HEK293 (cell line): ENCODE results near the gene METTL21A.

Experiments used
- GLIS1 ChIP-seq: fragments of 450-650 bp; formaldehyde crosslinking; IDR thresholded peaks from 2 replicates; pipeline ENCODE4 v1.5.1; 2016; ENCODE audit warnings: missing biosample characterization, missing genetic modification characterization
- HOXA7 ChIP-seq: sonication (generic); formaldehyde crosslinking; IDR thresholded peaks from 2 replicates; pipeline ENCODE4 v1.8.1; 2022; ENCODE audit warnings: missing genetic modification reagents, borderline replicate concordance
- OSR2 ChIP-seq: fragments of 450-650 bp; formaldehyde crosslinking; IDR thresholded peaks from 2 replicates; pipeline ENCODE4 v1.5.1; 2016; ENCODE audit warnings: missing biosample characterization, missing genetic modification characterization
- SCRT1 ChIP-seq: fragments of 450-650 bp; formaldehyde crosslinking; IDR thresholded peaks from 2 replicates; pipeline ENCODE4 v1.5.1; 2016; ENCODE audit warnings: missing biosample characterization, missing genetic modification characterization, borderline replicate concordance
- ZBTB7A ChIP-seq: fragments of 450-650 bp; formaldehyde crosslinking; IDR thresholded peaks from 2 replicates; pipeline ENCODE4 v1.5.1; 2016; ENCODE audit warnings: low read depth, missing biosample characterization, missing genetic modification characterization
- ZFP3 ChIP-seq: fragments of 450-650 bp; formaldehyde crosslinking; IDR thresholded peaks from 2 replicates; pipeline ENCODE4 v1.5.1; 2016; ENCODE audit warnings: low read depth, missing biosample characterization, missing genetic modification characterization
- ZFP41 ChIP-seq: fragments of 450-650 bp; formaldehyde crosslinking; IDR thresholded peaks from 2 replicates; pipeline ENCODE4 v1.5.1; 2016; ENCODE audit warnings: missing biosample characterization, missing genetic modification characterization, borderline replicate concordance
- ZFP69B ChIP-seq: fragments of 450-650 bp; formaldehyde crosslinking; IDR thresholded peaks from 2 replicates; pipeline ENCODE4 v1.5.1; 2016; ENCODE audit warnings: missing biosample characterization, missing genetic modification characterization
- ZIC2 ChIP-seq: fragments of 450-650 bp; formaldehyde crosslinking; IDR thresholded peaks from 2 replicates; pipeline ENCODE4 v1.5.1; 2016; ENCODE audit warnings: missing biosample characterization, missing genetic modification characterization
- ZNF24 ChIP-seq: fragments of 450-650 bp; formaldehyde crosslinking; IDR thresholded peaks from 2 replicates; pipeline ENCODE4 v1.5.1; 2016; ENCODE audit warnings: missing biosample characterization, missing genetic modification characterization
- ZNF274 ChIP-seq, 2 experiments: fragments of 200-500 bp in 1 of 2; fragments of 450-650 bp in 1 of 2; sonication (Bioruptor generic) in 1 of 2; formaldehyde crosslinking in 1 of 2; IDR thresholded peaks; 2 replicates each; pipeline versions ENCODE4 v1.5.1 to v1.6.1; 2014 to 2016; ENCODE audit warnings: borderline replicate concordance in 1 of 2, inconsistent platforms in 1 of 2, low read length in 1 of 2, missing biosample characterization in 1 of 2, missing genetic modification characterization in 1 of 2
- ZNF530 ChIP-seq: fragments of 450-650 bp; formaldehyde crosslinking; IDR thresholded peaks from 2 replicates; pipeline ENCODE4 v1.5.1; 2016; ENCODE audit warnings: low read depth, missing biosample characterization, missing genetic modification characterization
- ZNF561 ChIP-seq: fragments of 450-650 bp; IDR thresholded peaks from 2 replicates; pipeline ENCODE4 v1.5.1; 2018; ENCODE audit warnings: missing biosample characterization, missing genetic modification characterization, borderline replicate concordance
- ZNF596 ChIP-seq: fragments of 450-650 bp; IDR thresholded peaks from 2 replicates; pipeline ENCODE4 v1.5.0; 2018; ENCODE audit warnings: missing biosample characterization, mild to moderate bottlenecking, missing genetic modification characterization, moderate library complexity
- ZNF600 ChIP-seq: fragments of 450-650 bp; formaldehyde crosslinking; IDR thresholded peaks from 2 replicates; pipeline ENCODE4 v1.5.1; 2016; ENCODE audit warnings: missing biosample characterization, missing genetic modification characterization
- ZNF677 ChIP-seq: fragments of 450-650 bp; IDR thresholded peaks from 2 replicates; pipeline ENCODE4 v1.5.0; 2018; ENCODE audit warnings: missing biosample characterization, mild to moderate bottlenecking, missing genetic modification characterization, moderate library complexity
- TF ChIP-seq, protein P1 (sequence below): fragments of 450-650 bp; formaldehyde crosslinking; IDR thresholded peaks from 2 replicates; pipeline ENCODE4 v1.5.1; 2016; ENCODE audit warnings: missing biosample characterization, missing genetic modification characterization
- TF ChIP-seq, protein P2 (sequence below): fragments of 450-650 bp; formaldehyde crosslinking; IDR thresholded peaks from 2 replicates; pipeline ENCODE4 v1.5.1; 2016; ENCODE audit warnings: missing biosample characterization, missing genetic modification characterization
- TF ChIP-seq, protein P3 (sequence below): fragments of 450-650 bp; formaldehyde crosslinking; IDR thresholded peaks from 2 replicates; pipeline ENCODE4 v1.5.1; 2016; ENCODE audit warnings: missing biosample characterization, missing genetic modification characterization
- TF ChIP-seq, protein P4 (sequence below): fragments of 450-650 bp; formaldehyde crosslinking; IDR thresholded peaks from 2 replicates; pipeline ENCODE4 v1.5.1; 2016; ENCODE audit warnings: missing biosample characterization, missing genetic modification characterization
- TF ChIP-seq, protein P5 (sequence below): fragments of 450-650 bp; formaldehyde crosslinking; IDR thresholded peaks from 2 replicates; pipeline ENCODE4 v1.5.1; 2016; ENCODE audit warnings: missing biosample characterization, missing genetic modification characterization, borderline replicate concordance
- TF ChIP-seq, protein P6 (sequence below): fragments of 450-650 bp; formaldehyde crosslinking; IDR thresholded peaks from 2 replicates; pipeline ENCODE4 v1.5.1; 2016; ENCODE audit warnings: missing biosample characterization, missing genetic modification characterization

METTL21A gene

DNA sequence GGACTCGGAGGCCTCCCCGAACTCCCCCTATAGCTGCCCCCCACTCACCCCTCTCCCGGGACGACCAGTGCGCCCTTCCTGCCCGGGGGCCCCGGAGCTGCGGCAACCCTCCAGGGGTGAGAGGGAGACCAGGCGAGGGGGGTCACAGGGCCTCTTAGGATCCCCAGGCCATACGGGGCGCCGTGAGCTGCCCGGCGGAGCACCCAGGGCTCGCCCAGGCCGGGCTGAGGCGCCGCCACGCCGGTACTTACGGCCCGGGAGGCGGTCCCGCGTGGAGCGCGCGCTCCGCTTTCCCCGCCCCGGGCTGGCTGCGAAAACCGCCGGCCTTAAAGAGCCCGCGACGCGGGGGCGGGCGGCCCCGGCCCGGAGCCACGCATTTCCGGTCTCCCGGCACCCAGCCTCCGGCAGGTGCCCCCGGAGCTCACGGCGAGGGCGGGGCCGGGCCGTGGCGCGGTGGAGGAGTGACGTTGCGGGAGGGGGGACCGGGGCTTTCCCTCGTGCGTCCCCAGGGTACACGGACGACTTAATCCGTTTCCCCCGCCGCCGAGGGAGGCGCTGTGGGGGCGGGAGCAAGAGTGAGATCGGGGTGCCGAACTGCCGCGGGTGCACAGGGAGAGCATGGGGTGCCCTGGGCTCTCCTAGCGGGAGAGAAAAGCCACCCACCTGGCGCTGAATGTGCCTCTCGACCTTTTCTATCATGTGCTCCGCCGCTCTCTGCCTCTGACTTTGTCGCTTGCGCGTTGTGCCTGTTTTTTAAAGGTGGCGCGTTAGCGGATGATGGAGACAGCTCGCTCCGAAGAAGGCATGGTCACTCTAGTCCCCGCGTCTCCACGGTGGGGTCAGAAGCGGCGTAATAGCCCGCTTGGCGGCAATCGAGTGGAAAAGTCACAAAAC lies at the start of gene METTL21A (continued):
- TF ChIP-seq, protein P1, sequence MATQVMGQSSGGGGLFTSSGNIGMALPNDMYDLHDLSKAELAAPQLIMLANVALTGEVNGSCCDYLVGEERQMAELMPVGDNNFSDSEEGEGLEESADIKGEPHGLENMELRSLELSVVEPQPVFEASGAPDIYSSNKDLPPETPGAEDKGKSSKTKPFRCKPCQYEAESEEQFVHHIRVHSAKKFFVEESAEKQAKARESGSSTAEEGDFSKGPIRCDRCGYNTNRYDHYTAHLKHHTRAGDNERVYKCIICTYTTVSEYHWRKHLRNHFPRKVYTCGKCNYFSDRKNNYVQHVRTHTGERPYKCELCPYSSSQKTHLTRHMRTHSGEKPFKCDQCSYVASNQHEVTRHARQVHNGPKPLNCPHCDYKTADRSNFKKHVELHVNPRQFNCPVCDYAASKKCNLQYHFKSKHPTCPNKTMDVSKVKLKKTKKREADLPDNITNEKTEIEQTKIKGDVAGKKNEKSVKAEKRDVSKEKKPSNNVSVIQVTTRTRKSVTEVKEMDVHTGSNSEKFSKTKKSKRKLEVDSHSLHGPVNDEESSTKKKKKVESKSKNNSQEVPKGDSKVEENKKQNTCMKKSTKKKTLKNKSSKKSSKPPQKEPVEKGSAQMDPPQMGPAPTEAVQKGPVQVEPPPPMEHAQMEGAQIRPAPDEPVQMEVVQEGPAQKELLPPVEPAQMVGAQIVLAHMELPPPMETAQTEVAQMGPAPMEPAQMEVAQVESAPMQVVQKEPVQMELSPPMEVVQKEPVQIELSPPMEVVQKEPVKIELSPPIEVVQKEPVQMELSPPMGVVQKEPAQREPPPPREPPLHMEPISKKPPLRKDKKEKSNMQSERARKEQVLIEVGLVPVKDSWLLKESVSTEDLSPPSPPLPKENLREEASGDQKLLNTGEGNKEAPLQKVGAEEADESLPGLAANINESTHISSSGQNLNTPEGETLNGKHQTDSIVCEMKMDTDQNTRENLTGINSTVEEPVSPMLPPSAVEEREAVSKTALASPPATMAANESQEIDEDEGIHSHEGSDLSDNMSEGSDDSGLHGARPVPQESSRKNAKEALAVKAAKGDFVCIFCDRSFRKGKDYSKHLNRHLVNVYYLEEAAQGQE, result 0 out of 2 replicates have a peak, but pooled peaks have one; percentile 14
- TF ChIP-seq HOXA7 (CRISPR knock-in tag) (no peak), GLIS1 (tag by site-specific recombination) (peak; percentile 86), OSR2 (tag by site-specific recombination) (no peak), ZNF561 (tag by site-specific recombination) (peak; percentile 30; the same call in 1 of the 2 replicates), ZNF274 (IDR thresholded peaks at IDR 0.05; ENCODE audit: low read length) (no peak), ZNF274 (tag by site-specific recombination; IDR thresholded peaks at IDR 0.05; ENCODE audit: borderline replicate concordance) (no peak), ZNF24 (tag by site-specific recombination) (peak; percentile 36; the same call in 1 of the 2 replicates), SCRT1 (tag by site-specific recombination) (no peak), ZNF596 (tag by site-specific recombination) (no peak), ZNF600 (tag by site-specific recombination) (no peak), ZFP3 (tag by site-specific recombination) (no peak), ZFP69B (no peak), ZNF530 (tag by site-specific recombination) (no peak), ZNF677 (tag by site-specific recombination) (peak; percentile 81), ZBTB7A (no peak), ZFP41 (no peak), ZIC2 (peak; percentile 58)
- TF ChIP-seq, protein P2, sequence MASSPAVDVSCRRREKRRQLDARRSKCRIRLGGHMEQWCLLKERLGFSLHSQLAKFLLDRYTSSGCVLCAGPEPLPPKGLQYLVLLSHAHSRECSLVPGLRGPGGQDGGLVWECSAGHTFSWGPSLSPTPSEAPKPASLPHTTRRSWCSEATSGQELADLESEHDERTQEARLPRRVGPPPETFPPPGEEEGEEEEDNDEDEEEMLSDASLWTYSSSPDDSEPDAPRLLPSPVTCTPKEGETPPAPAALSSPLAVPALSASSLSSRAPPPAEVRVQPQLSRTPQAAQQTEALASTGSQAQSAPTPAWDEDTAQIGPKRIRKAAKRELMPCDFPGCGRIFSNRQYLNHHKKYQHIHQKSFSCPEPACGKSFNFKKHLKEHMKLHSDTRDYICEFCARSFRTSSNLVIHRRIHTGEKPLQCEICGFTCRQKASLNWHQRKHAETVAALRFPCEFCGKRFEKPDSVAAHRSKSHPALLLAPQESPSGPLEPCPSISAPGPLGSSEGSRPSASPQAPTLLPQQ, result peak; percentile 69; the same call in 1 of the 2 replicates
- TF ChIP-seq, protein P3, sequence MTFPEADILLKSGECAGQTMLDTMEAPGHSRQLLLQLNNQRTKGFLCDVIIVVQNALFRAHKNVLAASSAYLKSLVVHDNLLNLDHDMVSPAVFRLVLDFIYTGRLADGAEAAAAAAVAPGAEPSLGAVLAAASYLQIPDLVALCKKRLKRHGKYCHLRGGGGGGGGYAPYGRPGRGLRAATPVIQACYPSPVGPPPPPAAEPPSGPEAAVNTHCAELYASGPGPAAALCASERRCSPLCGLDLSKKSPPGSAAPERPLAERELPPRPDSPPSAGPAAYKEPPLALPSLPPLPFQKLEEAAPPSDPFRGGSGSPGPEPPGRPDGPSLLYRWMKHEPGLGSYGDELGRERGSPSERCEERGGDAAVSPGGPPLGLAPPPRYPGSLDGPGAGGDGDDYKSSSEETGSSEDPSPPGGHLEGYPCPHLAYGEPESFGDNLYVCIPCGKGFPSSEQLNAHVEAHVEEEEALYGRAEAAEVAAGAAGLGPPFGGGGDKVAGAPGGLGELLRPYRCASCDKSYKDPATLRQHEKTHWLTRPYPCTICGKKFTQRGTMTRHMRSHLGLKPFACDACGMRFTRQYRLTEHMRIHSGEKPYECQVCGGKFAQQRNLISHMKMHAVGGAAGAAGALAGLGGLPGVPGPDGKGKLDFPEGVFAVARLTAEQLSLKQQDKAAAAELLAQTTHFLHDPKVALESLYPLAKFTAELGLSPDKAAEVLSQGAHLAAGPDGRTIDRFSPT (tag by site-specific recombination), result 0 out of 2 replicates have a peak, but pooled peaks have one; percentile 25
- TF ChIP-seq, protein P4, sequence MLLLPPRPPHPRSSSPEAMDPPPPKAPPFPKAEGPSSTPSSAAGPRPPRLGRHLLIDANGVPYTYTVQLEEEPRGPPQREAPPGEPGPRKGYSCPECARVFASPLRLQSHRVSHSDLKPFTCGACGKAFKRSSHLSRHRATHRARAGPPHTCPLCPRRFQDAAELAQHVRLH (tag by site-specific recombination), result no peak
- TF ChIP-seq, protein P5, sequence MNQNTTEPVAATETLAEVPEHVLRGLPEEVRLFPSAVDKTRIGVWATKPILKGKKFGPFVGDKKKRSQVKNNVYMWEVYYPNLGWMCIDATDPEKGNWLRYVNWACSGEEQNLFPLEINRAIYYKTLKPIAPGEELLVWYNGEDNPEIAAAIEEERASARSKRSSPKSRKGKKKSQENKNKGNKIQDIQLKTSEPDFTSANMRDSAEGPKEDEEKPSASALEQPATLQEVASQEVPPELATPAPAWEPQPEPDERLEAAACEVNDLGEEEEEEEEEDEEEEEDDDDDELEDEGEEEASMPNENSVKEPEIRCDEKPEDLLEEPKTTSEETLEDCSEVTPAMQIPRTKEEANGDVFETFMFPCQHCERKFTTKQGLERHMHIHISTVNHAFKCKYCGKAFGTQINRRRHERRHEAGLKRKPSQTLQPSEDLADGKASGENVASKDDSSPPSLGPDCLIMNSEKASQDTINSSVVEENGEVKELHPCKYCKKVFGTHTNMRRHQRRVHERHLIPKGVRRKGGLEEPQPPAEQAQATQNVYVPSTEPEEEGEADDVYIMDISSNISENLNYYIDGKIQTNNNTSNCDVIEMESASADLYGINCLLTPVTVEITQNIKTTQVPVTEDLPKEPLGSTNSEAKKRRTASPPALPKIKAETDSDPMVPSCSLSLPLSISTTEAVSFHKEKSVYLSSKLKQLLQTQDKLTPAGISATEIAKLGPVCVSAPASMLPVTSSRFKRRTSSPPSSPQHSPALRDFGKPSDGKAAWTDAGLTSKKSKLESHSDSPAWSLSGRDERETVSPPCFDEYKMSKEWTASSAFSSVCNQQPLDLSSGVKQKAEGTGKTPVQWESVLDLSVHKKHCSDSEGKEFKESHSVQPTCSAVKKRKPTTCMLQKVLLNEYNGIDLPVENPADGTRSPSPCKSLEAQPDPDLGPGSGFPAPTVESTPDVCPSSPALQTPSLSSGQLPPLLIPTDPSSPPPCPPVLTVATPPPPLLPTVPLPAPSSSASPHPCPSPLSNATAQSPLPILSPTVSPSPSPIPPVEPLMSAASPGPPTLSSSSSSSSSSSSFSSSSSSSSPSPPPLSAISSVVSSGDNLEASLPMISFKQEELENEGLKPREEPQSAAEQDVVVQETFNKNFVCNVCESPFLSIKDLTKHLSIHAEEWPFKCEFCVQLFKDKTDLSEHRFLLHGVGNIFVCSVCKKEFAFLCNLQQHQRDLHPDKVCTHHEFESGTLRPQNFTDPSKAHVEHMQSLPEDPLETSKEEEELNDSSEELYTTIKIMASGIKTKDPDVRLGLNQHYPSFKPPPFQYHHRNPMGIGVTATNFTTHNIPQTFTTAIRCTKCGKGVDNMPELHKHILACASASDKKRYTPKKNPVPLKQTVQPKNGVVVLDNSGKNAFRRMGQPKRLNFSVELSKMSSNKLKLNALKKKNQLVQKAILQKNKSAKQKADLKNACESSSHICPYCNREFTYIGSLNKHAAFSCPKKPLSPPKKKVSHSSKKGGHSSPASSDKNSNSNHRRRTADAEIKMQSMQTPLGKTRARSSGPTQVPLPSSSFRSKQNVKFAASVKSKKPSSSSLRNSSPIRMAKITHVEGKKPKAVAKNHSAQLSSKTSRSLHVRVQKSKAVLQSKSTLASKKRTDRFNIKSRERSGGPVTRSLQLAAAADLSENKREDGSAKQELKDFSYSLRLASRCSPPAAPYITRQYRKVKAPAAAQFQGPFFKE (tag by site-specific recombination), result no peak
- TF ChIP-seq, protein P6, sequence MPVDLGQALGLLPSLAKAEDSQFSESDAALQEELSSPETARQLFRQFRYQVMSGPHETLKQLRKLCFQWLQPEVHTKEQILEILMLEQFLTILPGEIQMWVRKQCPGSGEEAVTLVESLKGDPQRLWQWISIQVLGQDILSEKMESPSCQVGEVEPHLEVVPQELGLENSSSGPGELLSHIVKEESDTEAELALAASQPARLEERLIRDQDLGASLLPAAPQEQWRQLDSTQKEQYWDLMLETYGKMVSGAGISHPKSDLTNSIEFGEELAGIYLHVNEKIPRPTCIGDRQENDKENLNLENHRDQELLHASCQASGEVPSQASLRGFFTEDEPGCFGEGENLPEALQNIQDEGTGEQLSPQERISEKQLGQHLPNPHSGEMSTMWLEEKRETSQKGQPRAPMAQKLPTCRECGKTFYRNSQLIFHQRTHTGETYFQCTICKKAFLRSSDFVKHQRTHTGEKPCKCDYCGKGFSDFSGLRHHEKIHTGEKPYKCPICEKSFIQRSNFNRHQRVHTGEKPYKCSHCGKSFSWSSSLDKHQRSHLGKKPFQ, result no peak
